ENCODE measurements around the gene MIDN.

Gene MIDN

DNA sequence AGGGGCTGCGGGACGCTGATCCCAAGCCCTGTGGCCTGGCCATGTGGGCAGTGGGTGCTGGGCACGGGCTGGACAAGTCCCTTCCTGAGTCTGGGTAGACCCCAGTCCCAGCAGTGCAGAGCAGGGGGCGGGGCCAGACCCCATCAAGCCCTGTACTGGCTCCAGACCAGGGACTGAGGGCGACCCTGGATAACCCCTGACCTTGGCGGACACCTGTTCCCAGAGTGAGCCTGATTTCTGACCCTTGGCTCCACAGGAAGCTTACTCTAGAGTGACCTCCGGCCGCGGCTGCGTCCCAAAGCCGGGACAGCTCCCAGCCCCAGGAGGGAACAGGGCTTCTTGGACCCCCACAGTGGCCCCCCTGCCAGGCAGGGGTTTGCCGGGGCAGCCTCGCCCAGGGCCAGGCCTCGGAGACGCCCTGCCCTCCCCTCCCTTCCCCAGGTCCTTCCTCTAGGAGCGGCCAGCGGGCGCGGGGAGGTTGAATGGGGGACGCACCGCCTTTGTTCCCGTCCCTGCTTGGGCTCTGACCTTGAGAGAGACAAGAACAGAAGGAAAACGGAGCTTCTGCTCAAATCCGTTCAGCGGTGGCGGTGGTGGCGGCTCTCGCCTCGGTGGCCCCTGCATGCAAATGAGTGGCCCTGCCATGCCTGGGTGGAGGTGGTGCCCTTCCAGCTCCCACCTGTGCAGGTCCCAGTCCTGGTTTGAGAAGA, 35.0 kb downstream of the MIDN start:
- DNase-seq: no peak

DNA sequence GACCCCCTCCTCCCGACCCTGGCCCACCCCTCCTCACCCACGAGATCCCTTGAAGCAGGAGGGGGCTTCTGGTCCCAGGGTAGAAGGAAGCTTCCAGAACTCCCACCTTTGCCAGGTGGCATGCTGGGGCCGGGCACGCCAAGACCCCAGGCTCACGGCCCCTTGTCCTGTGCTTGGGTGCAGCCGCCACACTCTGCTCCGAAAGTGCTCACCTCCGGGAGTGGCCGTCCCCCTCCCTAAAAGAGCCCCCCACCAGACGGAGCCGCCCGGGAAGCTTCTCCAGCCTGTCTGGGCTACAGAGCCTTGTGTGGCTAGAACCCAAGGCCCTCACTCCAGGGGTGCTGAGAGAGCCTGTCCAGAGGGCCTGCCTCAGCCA, 35.5 kb downstream of the MIDN start:
- no peak for DNase-seq

DNA sequence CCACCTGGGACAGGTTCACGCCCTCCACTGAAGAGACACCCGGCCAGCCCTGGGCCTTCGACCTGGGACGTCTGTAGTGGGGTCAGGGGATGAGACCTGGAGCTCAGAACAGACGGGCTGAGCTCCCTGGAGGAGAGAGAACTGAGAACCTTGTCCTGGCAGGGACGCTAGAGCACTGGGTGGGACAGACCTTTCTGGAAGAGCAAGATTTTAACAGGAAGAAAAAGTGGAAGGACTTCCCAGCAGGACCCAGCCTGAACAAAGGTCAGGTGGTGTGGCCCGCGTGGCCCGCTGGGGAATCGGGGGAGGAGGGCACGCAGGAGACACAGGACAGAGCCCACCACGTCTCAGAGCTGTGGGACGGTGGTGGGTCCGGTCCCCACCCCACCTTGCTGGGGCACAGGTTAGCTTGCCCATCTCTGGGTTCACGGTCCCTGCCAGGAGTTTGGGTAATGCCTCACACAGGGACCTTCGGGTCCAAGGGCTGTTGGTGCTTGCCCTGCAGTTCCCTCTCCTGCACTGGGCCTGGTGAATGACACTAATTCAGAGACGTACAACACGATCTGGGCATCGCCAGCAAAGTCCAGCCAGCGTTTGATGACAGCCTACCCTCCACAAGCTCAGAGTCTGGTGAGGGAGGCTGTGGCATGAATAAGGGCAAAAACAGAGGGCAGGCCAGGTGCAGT, 36.1 kb downstream of the MIDN start:
- DNase-seq: no peak

DNA sequence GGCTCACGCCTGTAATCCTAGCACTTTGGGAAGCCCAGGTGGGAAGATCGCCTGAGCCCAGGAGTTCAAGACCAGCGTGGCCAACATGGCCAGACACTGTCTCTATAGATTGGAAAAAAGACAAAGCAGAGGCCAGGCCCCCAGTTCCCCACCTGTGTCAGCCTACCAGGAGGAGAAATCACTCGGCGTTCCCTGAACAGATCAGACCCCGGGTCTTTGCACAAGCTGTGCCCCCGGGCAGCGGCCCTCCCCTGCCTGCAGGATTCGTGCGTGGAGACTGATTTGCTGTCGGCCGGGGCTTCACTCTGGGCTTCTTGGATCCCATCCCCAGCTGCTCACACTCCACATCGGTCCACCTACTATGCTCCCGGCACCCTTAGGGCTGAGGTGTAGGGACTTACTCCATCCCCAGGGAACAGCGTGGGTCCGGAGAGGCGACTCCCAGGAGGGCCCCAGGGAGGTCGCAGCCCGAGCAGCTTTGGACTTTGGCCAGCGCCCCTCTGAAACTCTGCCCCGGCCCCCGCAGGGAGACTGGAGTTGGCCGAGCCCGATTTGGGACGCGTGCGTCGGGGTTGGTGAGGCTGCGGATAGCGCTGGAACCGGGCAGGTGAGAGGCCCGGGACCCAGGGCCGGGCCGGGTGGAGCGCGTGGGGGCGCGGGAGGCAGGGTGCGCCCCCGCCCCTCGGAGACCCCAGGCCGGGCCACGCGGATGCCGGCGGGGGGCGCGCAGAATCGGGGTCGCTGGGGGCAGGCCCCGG, 36.8 kb downstream of the MIDN start:
- DNase-seq: no peak

DNA sequence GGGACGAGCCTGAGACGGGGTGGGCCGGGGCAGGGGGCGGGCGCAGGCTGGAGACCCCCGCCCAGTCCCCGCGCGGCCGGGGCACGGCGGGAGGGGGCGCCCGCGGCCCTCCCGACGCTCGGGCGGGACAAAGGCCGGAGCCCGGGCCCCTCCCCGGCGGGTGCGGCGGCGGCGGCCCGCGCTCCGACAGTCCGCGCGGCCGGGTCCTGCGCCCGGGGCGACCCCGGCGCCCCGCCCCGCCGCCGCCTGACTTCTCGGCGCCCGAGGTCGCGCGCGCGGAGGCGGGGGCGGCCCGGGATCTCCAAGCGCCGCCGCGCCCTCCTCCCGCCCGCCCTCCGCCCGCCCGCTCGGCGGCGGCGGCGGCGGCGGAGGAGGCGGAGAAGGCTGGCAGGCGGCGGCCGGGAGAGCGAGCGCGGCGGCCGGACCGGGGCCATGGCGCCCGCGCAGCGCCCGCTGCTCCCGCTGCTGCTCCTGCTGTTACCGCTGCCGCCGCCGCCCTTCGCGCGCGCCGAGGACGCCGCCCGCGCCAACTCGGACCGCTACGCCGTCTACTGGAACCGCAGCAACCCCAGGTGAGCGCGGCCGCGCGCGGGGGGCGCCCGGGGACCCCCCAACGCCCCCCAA, 37.5 kb downstream of the MIDN start, which contains the start of gene EFNA2:
Gene EFNA2, plus strand, starts transcription at position 137 of the 624 bp plus-strand sequence. Its CDS starts 296 bp downstream, at position 433.
- no peak for DNase-seq

DNA sequence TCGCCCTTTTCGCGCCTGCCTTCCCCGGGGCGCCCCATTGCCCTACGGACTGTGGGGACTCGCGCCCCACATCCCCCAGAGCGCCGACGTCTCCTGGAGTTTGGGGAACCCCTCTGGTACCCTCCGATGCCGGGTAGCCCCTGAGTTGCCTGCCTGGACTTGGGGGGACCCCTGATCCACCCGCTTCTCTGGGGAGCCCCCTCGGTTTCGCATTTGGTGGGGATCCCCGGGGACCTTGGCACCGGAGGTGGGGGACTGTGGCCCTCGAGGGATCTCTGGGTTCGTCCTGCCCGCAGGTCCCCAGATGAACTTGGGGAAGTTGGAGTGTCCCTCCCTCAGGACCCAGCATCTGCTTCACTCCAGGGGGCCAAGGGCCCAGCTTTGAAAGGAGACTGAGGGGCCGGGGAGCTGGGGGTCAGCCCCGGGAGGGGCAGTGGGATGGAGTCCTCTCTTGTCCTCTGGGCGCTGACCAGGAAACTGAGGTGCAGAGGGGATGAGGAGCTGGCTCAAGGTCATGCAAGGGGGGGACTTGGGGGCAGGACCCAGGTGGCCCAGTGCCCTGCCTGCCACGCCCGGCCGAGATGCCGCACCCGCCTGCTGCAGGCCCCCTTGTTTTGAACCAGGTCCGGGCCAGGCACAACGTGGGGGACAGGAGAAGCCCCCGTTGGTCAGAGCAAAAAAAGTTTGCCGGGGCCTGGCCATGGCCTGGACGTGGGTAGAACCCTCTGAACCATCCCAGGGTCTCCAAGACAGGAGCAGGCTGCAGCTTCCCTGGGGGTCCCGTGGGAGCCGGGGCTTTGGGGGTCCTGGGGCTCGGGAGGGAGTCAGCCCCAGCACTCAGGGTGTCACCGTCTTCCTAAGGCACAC, 38.3 kb downstream of the MIDN start:
- no peak for DNase-seq

DNA sequence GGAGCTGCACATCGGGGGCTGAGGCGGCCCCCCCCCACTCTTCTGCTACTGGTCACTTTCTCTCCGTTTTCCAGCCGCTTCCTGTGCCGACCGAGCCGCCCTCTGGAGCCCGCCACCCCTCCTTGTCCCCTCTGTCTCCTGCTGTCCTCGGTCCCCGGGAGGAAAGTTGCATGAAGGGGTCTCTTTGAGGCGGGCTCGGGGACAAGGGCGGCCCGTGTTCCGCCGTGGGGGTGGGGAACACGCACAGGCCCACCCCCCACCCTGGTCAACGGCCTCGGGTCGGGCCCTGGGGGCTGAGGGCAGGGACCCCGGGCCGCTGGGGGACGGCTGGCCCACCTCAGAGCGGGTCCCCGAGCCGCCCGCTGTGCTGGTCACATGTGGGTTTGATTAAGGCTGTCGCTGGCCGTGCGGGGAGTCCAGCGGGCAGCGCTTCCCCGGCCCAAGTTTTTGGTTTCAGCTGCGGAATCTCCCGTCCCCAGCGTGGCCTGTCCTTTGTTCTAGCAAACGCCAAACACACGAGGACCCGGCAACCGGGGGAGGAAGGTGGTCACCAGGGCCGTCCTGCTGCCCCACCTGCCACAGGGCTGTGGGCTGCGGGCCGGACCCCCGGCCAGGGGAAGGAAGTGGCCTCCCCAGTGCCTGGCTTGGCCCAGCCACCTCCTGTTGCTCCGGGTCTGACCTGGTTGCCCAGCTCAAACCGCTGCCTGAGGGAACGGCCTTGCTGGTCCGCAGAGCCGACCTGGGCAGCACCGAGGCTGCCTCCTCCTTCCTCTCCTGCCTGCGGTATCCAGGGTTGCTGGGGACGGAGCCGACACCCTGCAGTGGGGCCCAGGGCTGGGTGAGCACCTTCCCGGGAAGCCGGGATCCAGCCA, 39.2 kb downstream of the MIDN start:
- DNase-seq: no peak

DNA sequence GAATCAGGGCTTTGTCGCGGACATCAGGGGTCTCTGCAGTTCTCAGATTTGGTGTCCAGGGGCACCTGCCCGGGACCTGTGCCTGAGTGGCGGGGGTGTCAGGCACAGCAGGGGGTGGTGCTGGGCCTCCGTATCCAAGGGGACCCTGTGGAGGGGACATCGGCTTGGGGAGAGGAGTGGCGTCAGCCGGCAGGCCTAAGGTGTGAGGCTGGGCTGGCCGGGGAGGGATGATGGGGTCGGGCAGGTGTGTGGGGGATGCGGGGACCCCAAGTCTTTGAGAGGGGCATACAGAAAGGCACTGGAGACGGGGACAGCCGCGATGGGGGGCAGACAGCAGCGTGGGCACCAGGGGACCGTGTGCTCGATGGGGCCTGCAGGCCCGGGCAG, 39.8 kb downstream of the MIDN start:
- DNase-seq: no peak

DNA sequence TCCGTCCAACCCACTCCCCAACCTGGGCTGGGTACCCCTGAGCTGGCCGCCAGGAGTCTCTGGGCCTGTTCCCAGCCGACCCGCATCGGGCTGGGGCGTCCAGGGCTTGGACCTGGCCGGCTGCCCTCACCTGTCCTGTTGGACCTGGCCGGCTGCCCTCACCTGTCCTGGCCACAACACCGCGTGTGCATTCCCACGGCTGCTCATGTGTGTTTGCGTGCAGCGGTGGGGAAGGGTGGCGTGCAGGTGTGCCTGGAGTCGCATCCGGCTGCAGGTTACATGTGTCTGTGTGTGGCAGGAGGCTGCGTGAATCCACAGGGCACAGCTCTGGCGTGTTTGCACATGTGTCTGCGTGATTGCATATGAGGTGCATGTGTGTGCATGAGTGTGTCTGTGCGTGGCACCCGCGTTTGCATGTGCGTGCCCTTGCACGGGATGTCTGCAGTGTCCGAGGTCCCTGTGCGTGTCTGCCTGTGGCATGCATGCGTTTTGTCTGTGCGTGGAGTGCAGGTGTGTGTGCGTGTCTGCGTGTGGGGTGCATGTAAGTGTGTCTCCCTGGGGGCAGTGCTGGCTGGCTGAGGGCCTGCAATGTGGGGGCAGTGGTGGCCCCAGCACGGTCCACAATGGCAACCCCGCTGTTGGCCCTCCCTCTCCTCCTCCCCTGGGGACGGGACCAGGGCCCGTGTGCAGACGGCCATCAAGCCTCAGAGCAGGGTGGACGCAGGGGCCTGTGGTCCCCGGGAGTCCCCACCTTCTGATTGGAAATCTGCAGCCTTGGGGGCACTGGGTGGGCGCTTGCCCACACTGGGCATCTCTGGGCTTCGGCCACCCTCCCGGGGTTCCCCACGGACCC, 40.7 kb downstream of the MIDN start:
- DNase-seq: no peak

DNA sequence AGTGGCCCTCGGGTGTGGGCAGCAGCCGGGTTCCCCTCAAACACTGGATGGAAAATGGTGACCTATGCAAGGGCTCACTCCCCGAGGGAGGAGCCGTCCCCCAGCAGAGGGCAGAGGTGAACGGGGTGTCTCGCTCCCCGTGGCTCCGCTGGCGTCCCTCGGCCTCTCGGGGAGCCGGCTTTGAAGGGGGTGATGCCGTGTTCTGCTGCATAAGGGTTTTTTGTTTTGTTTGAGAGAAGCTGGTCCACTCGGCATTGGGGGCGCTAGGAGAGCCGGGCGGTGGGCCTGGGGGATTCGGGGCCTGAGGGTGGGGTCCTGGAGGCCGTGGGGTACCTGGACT, 41.3 kb downstream of the MIDN start:
- no peak for DNase-seq

DNA sequence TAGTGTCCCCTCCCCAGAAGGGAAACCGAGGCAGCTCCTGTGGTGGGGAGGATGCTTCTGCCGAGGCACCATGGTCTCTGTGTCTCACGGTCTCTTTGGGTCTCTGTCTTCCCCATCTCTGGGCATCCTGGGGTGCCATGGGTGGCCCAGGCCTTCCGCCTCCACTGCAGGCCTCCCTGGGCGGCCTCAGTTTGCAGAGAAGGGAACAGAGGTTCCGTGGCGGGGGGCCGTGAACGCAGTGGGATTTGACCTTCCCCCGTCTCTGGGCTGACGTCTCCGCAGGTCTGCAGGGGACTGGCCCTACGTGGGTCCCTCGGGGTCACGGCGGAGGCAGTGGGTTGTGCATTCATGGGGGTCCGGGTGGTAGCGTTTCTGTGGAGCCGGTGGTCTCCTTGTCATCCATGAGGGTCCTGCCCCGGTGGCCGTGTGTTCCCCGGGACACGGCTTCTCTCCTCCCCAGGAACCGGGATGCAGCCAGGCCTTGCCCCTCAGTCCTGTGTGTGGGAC, 41.9 kb downstream of the MIDN start:
- no peak for DNase-seq

DNA sequence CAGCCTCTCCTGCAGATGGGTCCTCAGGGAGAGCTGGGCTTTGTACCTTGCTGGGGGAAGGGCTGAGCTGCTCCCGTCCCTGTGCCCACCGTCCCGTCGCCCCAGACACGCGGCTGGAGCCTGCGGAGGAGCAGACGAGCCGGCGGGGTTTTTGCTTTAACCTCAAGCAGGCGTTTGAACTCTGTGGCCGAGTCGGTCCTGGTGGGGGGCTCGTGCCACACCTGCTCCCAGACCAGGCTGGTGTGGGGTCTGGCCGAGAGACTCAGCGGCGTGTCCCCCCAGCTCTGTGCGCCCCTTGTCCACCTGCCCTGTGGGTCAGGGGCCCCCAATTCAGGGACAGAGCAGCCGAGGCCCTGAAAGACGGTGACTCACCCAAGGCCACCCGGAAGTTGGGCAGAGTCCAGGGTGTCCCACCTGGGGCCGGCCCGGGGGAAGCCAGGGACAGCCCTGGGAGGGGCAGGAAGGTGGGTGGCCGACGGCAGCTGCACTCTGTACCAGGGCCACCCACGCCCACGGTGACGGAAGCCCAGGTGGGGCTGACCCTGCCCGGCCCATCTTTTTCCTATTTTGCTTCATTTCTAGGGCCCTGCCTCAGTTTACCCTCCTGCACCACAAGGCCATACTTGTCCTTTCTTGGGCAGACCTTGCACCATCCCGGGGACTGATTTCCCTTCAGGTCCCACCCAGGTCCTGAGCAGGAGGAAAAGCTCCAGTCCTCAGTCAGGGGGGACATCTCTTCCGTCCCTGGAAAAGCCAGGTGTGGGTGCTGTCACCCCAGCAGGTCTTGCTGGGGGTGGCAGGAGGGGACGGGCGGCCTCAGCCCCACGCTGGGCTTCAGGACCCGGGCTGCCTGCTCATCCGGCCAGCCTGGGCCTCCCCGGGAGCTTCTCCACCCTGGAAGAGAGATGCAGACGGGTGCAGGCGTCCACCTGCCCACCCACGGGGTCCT, 42.6 kb downstream of the MIDN start:
- no peak for DNase-seq

DNA sequence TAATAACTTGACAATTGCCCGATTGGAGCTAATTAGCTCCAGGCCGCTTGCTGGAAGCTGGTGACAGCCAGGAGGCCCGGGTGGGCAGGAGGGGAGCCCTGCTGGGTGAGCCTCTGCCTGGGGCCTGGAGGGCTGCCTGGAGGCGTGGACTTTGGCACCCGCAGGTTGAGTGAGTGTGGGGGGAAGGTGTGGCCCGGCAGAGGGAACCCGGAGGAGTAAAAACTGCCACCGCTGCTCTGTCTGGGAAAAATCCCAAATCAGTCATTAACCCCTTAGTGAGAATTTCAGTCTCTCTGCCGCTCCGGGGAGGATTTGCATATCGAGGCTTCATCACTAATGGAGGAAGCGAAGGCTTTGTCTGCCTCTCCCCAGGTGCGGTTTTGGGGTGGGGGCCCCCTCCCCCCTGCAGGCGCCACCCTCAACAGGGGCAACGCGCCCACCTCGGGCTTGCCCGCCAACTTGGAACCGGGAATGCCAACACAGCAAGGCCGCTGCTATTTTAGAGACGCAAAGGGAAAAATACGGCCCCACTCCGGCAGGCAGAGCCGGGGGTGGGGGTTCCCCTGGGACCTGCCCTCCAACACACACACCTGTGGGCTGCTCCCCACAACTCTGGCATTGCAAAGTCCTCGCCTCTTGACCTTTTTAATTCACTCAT, 43.5 kb downstream of the MIDN start:
- no peak for DNase-seq

DNA sequence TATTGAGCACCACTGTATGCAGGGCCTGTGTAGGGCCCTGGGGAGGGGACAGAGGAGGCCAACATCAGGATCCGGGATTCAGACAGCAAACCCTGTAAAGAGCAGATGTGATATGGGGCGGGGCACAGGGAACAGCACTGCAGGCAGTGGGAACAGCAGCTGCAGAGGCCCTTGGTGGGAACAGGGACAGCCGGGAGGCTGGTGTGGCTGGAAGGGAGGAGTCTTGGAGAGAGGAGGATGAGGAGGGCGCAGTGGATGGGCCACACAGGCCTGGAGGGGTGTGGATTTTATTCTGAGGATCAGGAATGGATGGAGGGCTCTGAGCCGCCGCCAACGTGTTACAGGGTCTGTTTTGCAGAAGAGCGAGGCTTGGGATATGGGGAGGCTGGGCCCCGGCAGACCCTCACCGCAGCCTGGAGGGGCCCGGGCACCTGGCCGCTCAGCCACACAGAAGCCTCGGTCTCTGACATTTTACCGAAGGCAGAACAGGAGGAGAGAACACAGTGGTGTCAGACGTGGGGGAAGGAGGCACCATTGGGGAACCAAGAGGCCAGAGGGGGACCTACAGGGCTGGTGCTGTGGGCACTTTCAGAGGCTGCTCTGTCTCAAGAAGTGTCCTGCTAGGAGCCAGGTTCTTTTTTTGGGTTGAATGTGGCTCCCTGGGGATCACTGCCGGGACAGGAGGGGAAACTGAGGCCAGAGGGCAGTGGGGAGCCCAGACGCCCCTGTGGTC, 44.2 kb downstream of the MIDN start:
- no peak for DNase-seq

DNA sequence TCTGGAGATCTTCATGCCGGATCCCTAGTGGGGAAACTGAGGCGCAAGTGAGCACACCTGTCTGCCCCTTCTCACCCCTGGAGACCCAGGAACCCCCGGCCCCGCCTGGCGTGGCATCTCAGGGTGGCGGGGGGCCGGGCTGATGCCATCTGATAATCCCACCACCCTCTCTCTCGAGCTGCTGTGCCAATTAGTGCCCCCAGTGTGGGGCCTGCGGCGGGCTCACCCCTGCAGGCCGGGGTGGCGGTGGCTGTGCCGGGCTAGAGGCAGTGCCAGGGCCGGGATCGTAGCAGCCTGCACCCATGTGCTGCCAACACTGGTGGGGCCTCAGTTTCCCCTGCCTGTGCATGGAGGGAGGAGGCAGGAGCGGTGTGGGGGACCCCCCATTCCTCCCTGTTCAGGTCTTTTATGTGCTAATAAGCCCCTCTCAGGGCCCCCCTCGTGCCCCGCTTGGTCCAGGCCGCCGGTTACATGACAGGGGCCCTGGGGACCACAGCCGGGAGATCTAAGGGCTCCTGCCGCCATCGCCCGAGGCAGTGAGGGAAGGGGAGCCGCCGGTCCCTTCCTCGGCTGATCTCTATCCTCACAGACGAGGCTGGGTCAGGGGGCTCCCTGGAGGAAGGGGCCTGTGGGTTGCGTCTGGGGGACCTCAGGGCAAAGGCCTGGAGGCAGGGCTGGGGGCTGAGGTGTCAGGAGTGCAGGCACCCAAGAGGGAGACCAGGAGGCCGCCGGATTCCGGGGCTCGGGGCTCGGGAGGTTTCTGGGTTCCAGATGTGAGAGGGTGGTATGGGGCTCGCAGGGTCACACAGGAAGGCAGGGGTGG, 45.6 kb downstream of the MIDN start:
- no peak for DNase-seq

DNA sequence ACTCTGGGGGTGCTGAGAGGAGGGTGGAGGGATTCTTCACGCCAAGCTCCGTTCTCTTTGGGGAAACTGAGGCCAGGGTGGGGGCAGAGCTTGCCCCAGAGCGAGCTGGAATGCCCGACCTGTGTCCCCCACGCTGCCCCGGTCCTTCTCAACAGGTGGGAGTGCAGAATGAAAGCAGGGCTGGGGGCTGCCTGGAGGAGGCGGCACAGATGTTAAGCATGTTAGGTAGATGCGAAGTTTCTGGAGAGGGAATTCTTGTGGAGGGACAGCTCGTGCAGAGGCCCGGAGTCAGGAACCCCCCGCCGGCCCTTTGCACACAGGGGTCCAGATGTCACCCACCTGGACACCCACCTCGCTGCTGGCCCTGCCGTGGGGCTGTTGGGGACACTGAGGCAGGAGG, 46.3 kb downstream of the MIDN start:
- DNase-seq: no peak
